ENCODE results near the gene ENTHD1.
"Not testable (repeated sequence)": the region's sequence is repeated elsewhere in the genome, so short reads cannot be mapped to it uniquely, and the experiment has no call there.

ENTHD1 gene

GRCh38 chr22:39856588-39856987, 37.0 kb downstream of the ENTHD1 start:
- H3K27ac ChIP-seq = no peak overlapping the region
- TF ChIP-seq, protein P1, sequence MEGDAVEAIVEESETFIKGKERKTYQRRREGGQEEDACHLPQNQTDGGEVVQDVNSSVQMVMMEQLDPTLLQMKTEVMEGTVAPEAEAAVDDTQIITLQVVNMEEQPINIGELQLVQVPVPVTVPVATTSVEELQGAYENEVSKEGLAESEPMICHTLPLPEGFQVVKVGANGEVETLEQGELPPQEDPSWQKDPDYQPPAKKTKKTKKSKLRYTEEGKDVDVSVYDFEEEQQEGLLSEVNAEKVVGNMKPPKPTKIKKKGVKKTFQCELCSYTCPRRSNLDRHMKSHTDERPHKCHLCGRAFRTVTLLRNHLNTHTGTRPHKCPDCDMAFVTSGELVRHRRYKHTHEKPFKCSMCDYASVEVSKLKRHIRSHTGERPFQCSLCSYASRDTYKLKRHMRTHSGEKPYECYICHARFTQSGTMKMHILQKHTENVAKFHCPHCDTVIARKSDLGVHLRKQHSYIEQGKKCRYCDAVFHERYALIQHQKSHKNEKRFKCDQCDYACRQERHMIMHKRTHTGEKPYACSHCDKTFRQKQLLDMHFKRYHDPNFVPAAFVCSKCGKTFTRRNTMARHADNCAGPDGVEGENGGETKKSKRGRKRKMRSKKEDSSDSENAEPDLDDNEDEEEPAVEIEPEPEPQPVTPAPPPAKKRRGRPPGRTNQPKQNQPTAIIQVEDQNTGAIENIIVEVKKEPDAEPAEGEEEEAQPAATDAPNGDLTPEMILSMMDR (conservative IDR thresholded peaks at IDR 0.05) = no peak
- no peak for TF ChIP-seq ZFX (IDR thresholded peaks at IDR 0.05)

GRCh38 chr22:39852799-39853198, 40.8 kb downstream of the ENTHD1 start:
- H3K27ac ChIP-seq = no peak overlapping the region
- TF ChIP-seq, protein P1 (conservative IDR thresholded peaks at IDR 0.05) = no peak
- TF ChIP-seq ZFX (IDR thresholded peaks at IDR 0.05) = no peak

- H3K27ac ChIP-seq = no peak overlapping the region
- TF ChIP-seq, protein P1 (conservative IDR thresholded peaks at IDR 0.05) = no peak
- TF ChIP-seq ZFX (IDR thresholded peaks at IDR 0.05) = no peak
Observed at GRCh38 chr22:39851606-39852315, 41.8 kb downstream of the ENTHD1 start.

- no peak overlapping the region for H3K27ac ChIP-seq
- no peak for TF ChIP-seq ZFX (IDR thresholded peaks at IDR 0.05)
- TF ChIP-seq, protein P1 (conservative IDR thresholded peaks at IDR 0.05) = no peak
Observed at GRCh38 chr22:39847477-39847876, 46.1 kb downstream of the ENTHD1 start.

DNA sequence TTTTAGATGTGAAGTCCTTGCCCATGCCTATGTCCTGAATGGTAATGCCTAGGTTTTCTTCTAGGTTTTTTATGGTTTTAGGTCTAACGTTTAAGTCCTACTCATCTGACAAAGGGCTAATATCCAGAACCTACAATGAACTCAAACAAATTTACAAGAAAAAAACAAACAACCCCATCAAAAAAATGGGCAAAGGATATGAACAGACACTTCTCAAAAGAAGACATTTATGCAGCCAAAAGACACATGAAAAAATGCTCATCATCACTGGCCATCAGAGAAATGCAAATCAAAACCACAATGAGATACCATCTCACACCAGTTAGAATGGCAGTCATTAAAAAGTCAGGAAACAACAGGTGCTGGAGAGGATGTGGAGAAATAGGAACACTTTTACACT, 47.0 kb downstream of the ENTHD1 start:
- not testable (repeated sequence) for H3K27ac ChIP-seq

DNA sequence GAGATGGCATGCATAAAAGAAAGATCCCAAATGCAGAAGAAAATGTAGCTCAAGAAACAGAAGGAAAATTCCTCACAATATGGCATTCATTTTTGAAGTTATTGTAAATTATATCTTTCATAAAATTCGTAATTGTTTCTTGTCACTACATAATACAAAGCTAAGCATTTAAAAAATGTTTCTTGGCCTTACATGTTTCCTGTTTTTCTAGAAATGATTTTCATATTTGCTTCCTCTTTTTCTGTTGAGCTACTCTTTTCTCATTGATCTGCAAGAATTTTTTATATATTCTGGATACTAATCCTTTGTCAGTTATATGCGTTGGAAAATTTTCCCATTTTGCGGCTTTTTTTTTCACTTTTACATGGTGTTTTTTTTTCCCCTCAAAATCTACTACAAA, 48.0 kb downstream of the ENTHD1 start:
- no peak for TF ChIP-seq ZFX (IDR thresholded peaks at IDR 0.05)
- no peak overlapping the region for H3K27ac ChIP-seq

DNA sequence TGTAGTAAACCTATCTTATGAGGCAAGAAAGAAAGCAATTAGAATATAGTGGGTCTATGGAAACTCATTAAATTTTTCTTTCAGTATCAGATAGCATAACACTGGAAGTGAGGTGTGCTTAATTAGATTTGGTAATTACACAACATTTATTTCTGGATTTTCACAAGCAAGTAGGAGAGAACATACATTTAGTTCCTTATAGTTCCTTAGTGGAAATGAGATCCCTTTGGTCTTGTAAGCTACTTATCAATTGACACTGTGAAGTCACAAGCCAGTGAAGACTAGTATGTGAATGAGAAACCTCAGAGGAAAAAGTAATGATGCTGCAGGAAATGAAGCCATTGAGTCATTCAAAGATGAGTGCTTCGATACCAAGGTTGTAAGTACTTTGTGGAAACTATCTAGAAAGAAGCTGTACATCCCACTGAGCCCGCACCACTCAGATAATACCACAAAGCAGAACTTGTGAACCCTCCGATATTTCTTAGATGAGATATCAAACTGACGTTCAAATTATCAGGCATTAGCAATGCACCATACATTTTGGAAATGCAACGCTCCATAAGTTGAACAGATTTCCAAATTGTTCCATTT, 53.5 kb downstream of the ENTHD1 start:
- no peak overlapping the region for H3K27ac ChIP-seq
- TF ChIP-seq, protein P1 (conservative IDR thresholded peaks at IDR 0.05) = no peak
- no peak for TF ChIP-seq ZFX (IDR thresholded peaks at IDR 0.05)

DNA sequence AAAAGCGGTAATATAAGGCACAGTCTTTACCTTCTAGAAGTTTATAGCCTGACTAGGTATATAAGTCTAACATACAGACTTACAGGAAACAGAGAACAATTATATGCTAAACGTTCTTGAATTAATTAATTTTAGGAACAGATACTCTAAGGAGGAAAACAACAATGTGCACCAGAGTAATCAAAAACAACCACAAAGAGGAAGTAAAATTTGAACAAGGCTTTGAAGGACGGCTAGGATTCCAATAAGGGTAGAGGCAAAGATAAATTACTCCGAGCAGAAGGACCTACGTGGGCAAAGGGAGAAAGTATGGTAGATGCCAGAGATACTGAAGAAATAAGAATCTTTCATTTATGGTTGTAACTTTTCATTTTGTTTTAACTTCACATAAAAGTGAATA, 54.4 kb downstream of the ENTHD1 start:
- no peak for TF ChIP-seq ZFX (IDR thresholded peaks at IDR 0.05)
- TF ChIP-seq, protein P1 (conservative IDR thresholded peaks at IDR 0.05) = no peak

More for the DNA sequence above, 54.4 kb downstream of the ENTHD1 start:
- no peak overlapping the region for H3K27ac ChIP-seq

Measured in C4-2B (cell line).